ENCODE data around the gene TMED4.

Gene TMED4

GRCh38 chr7:44581879-44582603 lies at the start of gene TMED4:
Gene TMED4 (minus strand): TSS chr7:44582231. CDS start chr7:44582206, 25 bp downstream.
- DNase-seq (ENCODE audit: low read depth in 2 of 2), result peak; percentile 100

- no peak for DNase-seq (ENCODE audit: low read depth in 2 of 2)
These were observed 49.6 kb upstream of the TMED4 start for GRCh38 chr7:44631458-44632115.

GRCh38 chr7:44630792-44631457 lies 48.9 kb upstream of the TMED4 start:
- no peak for DNase-seq (ENCODE audit: low read depth in 2 of 2)

DNA sequence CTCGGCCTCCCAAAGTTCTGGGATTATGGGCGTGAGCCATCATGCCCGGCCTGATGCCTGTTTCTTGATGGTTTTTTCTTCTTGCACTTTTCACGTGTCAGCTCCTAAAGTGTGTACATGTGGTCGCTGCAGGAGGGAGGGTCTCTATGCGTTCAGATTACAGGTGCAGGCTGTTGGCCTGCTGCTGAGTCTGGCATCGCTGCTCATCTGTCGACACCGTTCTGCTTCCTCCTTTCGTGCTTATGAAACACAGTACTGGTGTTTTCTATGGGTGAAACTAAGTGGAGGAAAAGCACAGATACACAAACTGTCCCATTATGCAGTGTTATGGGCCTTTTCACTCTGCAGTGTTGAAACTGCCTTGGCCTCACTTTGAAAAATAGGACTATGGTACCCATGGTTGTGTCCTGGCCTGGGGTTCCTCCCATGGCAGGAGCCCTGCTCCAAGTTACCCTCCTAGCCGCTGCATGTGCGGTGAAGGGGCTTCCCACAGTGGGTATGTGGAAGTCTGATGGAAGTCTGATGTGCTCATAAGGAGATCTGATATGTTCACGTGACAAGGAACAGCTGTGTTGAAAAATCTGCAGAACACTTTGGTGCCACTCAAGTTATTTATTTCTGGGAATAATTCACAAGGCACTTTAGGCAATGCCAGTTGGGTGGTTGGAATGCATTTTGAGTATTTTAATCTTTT lies 47.9 kb upstream of the TMED4 start:
- no peak for DNase-seq (ENCODE audit: low read depth in 2 of 2)

- DNase-seq (ENCODE audit: low read depth in 2 of 2), result no peak
These were observed 44.6 kb upstream of the TMED4 start for GRCh38 chr7:44626620-44627019.

DNA sequence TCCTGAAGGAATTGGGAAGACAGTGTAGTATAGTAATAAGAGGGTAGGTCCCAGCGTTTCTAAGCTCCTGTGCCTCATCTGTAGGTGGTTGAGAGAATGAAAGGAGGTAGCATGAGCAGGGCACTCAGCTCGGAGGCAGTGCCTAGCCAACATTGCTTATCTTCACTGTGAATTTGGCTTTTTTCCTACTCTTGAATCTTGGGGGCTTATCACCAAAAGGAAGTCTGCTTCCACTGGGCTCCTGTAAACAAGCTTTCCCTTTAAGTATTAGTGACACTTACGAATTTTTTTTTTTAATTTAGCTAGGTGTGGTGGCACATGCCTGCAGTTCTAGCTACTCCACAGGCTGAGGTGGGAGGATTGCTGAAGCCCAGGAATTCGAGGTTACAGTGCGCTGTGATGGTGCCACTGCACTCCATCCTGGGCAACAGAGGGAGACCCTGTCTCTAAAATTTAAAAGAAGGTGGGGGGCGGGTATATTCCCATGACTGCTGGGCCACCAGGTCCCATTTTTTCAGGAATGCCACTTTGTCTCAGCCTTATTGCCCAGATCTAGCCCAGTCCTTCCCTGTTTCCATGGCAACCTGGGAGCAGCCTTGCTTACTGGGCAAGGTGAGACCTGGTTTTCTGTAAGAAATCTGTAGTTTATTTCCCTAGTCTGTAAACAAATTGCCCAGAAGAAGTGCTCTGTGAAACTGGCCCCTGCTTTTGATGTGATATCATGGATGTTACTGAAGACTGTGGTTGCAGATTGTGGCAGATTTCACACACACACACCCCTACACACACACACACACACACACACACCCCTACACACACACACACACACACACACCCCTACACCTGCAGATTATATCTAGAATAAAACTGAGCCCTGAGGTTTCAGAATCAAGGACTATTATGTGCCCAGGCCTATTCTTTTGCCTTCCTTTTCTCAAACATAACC lies 43.8 kb upstream of the TMED4 start:
- DNase-seq (ENCODE audit: low read depth in 2 of 2), result no peak

- no peak for DNase-seq (ENCODE audit: low read depth in 2 of 2)
These were observed 42.3 kb upstream of the TMED4 start for GRCh38 chr7:44624318-44624717.

DNA sequence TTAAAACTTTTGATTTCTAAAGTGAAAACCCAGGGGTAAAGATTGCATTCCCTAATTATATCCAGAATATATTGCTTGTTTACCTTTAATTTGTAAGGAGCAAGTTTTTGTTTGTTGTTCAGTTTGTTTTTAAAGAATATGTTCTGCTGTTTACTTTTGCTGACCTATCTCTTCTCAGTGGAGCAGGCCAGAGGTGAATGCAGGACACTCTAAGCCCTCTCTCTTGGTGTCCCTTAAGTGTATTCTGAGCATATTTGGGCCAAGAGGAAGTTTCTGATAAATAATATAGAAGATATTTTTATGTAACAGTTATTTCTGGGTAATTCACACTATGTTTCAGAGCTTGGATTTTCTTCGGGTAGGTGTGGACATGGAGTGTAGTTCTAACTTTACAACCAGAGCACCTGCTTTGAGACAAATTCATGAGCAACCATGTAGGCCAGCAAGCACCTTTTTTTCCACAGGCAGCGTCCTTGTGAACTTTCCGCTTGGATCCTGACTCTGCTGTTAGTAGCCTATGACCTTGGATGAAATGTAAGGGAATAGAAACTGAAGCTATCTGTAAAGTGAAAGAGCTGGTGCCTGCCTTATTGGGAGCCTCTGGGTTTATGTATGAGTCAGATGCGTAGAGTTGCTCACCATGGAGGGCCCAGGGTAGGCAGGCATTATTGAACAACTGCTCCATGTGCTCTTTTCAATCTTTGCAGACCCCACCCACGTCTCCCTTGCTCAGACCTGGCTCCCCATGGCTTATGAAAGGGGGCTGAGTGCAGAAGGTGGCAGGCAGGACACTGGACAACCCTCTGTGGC lies 40.5 kb upstream of the TMED4 start:
- no peak for DNase-seq (ENCODE audit: low read depth in 2 of 2)

- no peak for DNase-seq (ENCODE audit: low read depth in 2 of 2)
These were observed 39.7 kb upstream of the TMED4 start for GRCh38 chr7:44621750-44622103.

GRCh38 chr7:44621034-44621749 lies 39.2 kb upstream of the TMED4 start:
- no peak for DNase-seq (ENCODE audit: low read depth in 2 of 2)

GRCh38 chr7:44618753-44619152 lies 36.7 kb upstream of the TMED4 start:
- DNase-seq (ENCODE audit: low read depth in 2 of 2), result no peak

GRCh38 chr7:44618045-44618444 lies 36.0 kb upstream of the TMED4 start:
- DNase-seq (ENCODE audit: low read depth in 2 of 2), result no peak

DNA sequence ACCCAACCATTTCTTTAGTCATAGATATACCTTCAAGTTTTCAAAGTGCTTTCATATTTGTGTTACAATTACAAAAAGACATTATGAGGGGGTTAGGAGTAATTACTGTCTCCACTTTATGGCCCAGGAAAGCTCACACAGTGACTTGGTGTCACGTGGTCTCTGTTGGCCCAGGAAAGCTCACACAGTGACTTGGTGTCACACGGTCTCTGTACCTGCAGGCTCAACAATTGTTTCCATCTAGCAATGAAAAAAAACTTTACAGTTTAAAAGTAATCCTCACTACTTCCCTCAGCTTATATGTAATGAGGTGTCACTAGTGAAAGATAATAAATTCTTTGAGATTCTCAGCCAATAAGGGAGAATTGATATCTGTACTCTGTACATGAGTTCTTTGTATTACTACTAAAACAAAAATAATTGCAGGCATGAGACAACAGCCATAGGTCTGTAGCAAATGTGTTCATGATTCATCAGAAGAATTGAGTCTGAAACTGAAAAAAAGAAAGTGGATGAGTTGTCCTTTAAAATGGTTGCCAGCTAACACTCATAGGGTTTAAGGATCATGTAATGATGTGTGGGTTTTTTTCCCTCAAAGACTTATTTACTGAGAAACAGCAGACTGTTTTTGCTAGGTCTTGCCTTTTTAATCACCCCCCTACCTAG lies 35.3 kb upstream of the TMED4 start:
- DNase-seq (ENCODE audit: low read depth in 2 of 2), result no peak

- no peak for DNase-seq (ENCODE audit: low read depth in 2 of 2)
These were observed 34.5 kb upstream of the TMED4 start for GRCh38 chr7:44616545-44616944.

DNA sequence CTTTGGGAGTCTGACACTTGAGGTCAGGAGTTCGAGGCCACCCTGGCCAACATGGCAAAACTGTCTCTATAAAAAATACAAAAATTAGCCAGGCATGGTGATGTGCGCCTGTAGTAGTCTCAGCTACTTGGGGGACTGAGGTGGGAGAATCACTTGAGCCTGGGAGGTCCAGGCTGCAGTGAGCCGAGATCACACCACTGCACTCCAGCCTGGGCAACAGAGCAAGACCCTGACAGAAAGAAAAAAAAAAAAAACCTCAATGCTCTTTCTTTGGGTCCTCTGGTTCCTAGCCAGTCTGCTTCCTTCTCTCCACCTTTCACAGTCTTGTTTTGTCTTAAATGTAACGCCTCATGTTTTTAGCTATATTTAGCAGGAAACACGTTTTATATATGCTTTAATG lies 33.8 kb upstream of the TMED4 start:
- no peak for DNase-seq (ENCODE audit: low read depth in 2 of 2)

GRCh38 chr7:44615149-44615611 lies 33.1 kb upstream of the TMED4 start:
- DNase-seq (ENCODE audit: low read depth in 2 of 2), result no peak

- DNase-seq (ENCODE audit: low read depth in 2 of 2), result no peak
These were observed 27.8 kb upstream of the TMED4 start for GRCh38 chr7:44609829-44610228.

DNA sequence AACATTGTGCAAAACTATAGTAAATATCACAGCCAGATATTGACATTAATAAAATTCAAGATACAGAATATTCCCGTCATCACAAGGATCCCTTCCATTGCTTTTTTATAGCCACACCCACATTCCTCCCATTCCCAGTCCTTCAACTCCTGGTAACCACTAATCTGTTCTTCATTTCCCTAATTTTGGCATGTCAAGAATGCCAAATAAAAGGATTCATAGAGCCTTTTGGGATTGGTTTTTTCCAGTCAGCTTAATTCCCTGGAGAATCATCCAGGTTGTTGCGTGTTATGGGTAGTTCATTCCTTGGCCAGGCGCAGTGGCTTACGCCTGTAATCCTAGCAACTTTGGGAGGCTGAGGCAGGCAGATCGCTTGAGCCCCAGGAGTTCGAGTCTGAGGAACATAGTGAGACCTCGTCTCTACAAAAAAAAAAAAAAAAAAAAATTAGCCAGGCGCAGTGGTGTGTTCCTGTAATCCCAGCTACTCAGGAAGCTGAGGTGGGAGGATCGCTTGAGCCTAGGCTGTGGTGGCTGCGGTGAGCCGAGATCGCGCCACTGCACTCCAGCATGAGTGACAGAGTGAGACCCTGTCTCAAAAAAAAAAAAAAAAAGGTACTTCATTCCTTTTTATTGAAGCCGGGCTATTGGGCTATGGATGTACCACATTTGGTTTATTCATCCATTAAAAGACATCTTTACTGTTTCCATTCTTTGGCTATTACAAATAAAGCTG lies 27.1 kb upstream of the TMED4 start:
- DNase-seq (ENCODE audit: low read depth in 2 of 2), result no peak
